Prostate gland (tissue), 2 donors: ENCODE data around the gene PRLHR.

ENCODE experiments used
- POLR2AphosphoS5 ChIP-seq: sonication (generic); formaldehyde crosslinking; IDR thresholded peaks from one replicate; pipeline ENCODE4 v1.6.1; 2017; ENCODE audit warnings: antibody characterized with exemption
- TF ChIP-seq, protein P1 (sequence below), 4 experiments: fragments of 200-600 bp in 2 of 4; fragments of 450-650 bp in 2 of 4; sonication (generic) in 2 of 4; IDR thresholded peaks; 1 replicate in 3 of 4; 2 replicates in 1 of 4; pipeline ENCODE4 v1.5.1; 2016 to 2019; ENCODE audit warnings: antibody characterized with exemption in 4 of 4, mild to moderate bottlenecking in 2 of 4, moderate library complexity in 2 of 4

DNA sequence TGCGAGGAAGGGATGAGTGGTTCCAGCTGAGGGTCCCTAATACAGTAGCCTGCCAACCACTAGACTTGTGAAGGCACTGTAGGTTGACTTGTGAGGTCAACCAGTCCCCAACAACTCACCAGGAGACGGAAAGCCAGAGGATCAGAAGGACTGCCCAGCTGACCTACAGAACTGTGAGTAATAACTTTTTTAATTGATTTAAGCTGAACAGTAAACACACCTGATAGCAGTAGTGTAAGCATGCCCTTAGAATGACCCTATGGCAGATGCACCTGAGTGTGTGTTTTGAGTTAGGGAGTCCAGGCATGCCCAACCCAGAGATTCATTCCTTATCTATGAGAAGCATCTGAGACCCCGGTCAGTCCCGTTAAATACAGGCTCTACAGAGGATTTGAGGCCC lies 14.1 kb downstream of the PRLHR start:
- TF ChIP-seq, protein P1, sequence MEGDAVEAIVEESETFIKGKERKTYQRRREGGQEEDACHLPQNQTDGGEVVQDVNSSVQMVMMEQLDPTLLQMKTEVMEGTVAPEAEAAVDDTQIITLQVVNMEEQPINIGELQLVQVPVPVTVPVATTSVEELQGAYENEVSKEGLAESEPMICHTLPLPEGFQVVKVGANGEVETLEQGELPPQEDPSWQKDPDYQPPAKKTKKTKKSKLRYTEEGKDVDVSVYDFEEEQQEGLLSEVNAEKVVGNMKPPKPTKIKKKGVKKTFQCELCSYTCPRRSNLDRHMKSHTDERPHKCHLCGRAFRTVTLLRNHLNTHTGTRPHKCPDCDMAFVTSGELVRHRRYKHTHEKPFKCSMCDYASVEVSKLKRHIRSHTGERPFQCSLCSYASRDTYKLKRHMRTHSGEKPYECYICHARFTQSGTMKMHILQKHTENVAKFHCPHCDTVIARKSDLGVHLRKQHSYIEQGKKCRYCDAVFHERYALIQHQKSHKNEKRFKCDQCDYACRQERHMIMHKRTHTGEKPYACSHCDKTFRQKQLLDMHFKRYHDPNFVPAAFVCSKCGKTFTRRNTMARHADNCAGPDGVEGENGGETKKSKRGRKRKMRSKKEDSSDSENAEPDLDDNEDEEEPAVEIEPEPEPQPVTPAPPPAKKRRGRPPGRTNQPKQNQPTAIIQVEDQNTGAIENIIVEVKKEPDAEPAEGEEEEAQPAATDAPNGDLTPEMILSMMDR (IDR thresholded peaks at IDR 0.05): no peak
- TF ChIP-seq POLR2AphosphoS5: peak; percentile 27
